Left ventricle myocardium inferior (tissue), 1 donor: ENCODE results near the gene ADGRA3. TPM values are rescaled to one million over a fixed set of nuclear protein-coding genes. Genes with fewer than 3 reads are reported as not detected.

ENCODE experiments used
- DNase-seq: peaks from one replicate; pipeline ENCODE4 v3.0.0-alpha.2; 2020
- H3K27ac ChIP-seq: fragments of 200-600 bp; replicated peaks from 2 replicates; pipeline ENCODE4 v1.8.0; 2021
- H3K27me3 ChIP-seq: fragments of 200-600 bp; 2 replicates; pipeline ENCODE4 v1.8.0; 2021; ENCODE audit warnings: low read depth
- H3K36me3 ChIP-seq: fragments of 200-600 bp; 2 replicates; pipeline ENCODE4 v1.8.0; 2021
- H3K4me1 ChIP-seq: fragments of 200-600 bp; 2 replicates; pipeline ENCODE4 v1.8.0; 2021
- H3K4me3 ChIP-seq: fragments of 200-600 bp; 2 replicates; pipeline ENCODE4 v1.8.0; 2021; ENCODE audit warnings: mild to moderate bottlenecking, moderate library complexity
- H3K9me3 ChIP-seq: fragments of 200-600 bp; replicated peaks from 2 replicates; pipeline ENCODE4 v1.8.0; 2021
- intact Hi-C: fragments of 100-400 bp; cut with micrococcal nuclease; formaldehyde crosslinking; loops from one replicate; pipeline ENCODE4 v1.11.0; 2022
- total RNA-seq: library from RNA; stranded (reverse); fragmentation: NEBNext Ultra II Directional; extraction: Animal tissue kit (Norgen Biotek cat#: 25700); gene quantifications from one replicate; pipeline ENCODE4 v1.2.1, GENCODE V29; 2021
- TF ChIP-seq, protein P1 (sequence below): fragments of 200-600 bp; IDR thresholded peaks from 2 replicates; pipeline ENCODE4 v1.8.0; 2021; ENCODE audit warnings: antibody characterized with exemption, mild to moderate bottlenecking, borderline replicate concordance
- donor health status: DM: no; HTN: yes; CAD: no; lungs with severe emphysema.

Gene ADGRA3
- total RNA-seq, 1 donor from 2014 or later = 26.9 TPM

- Histone ChIP-seq H3K4me3 (no peak overlapping the region), H3K27ac (no peak overlapping the region), H3K36me3 (no peaks in the 10 kb centered on the region), H3K27me3 (no peaks in the 10 kb centered on the region), H3K4me1 (peaks cover 9% of the 10 kb centered on the region), H3K9me3 (no peaks in the 10 kb centered on the region)
- intact Hi-C loops = no loop called here
- TF ChIP-seq, protein P1, sequence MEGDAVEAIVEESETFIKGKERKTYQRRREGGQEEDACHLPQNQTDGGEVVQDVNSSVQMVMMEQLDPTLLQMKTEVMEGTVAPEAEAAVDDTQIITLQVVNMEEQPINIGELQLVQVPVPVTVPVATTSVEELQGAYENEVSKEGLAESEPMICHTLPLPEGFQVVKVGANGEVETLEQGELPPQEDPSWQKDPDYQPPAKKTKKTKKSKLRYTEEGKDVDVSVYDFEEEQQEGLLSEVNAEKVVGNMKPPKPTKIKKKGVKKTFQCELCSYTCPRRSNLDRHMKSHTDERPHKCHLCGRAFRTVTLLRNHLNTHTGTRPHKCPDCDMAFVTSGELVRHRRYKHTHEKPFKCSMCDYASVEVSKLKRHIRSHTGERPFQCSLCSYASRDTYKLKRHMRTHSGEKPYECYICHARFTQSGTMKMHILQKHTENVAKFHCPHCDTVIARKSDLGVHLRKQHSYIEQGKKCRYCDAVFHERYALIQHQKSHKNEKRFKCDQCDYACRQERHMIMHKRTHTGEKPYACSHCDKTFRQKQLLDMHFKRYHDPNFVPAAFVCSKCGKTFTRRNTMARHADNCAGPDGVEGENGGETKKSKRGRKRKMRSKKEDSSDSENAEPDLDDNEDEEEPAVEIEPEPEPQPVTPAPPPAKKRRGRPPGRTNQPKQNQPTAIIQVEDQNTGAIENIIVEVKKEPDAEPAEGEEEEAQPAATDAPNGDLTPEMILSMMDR = no peak
- DNase-seq = no peak
Measured at GRCh38 chr4:22339491-22339890, 176.4 kb downstream of the ADGRA3 start.

DNA sequence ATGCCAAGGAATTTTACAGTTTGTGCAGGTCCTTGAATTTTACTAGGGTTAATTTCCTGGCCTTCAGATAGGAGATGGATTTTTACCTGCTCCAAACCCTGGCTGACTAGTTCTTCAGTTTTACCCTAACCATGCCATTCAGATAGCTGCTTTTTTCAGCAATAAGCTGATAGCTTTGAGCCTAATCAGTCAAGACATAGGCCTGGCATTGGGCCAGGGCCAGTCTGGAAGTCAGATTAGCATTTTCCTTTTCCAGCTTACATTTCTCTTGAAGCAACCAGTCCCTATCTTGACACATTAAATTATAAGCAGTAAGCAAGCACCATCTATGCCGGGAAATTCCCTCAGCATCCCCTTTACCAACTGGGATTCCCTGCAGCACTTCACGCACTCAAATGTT, 177.1 kb downstream of the ADGRA3 start:
- DNase-seq = no peak
- intact Hi-C loops = no loop called here
- no peak overlapping the region for H3K4me3 ChIP-seq

More for the DNA sequence above, 177.1 kb downstream of the ADGRA3 start:
- Histone ChIP-seq H3K9me3 (no peaks in the 10 kb centered on the region), H3K27me3 (no peaks in the 10 kb centered on the region), H3K36me3 (no peaks in the 10 kb centered on the region), H3K4me1 (peaks cover 9% of the 10 kb centered on the region), H3K27ac (no peak overlapping the region)
- TF ChIP-seq, protein P1 = no peak

Other genes with a start within 250 kb of the ADGRA3 start
- not detected for gene GBA3, start 176.9 kb upstream of the ADGRA3 start, total RNA-seq